Epithelial cell of esophagus (primary cell): Measurements from ENCODE around the gene RAB11FIP3.
A peak's percentile ranks its signal among the peaks of the same experiment; 100 is the strongest.

Source experiments
- DNase-seq: peaks from one replicate; pipeline ENCODE4 v3.0.0; 2010; ENCODE audit warnings: low read depth
- H3K4me3 ChIP-seq: 2 replicates; pipeline ENCODE4 v1.5.1; 2011; ENCODE audit warnings: mild to moderate bottlenecking, low read length, control low read depth
- CTCF ChIP-seq: IDR thresholded peaks from 2 replicates; pipeline ENCODE4 v1.5.1; 2011; ENCODE audit warnings: low read depth, mild to moderate bottlenecking, low read length, control low read depth, inconsistent platforms; ENCODE audit not compliant: insufficient read depth; ENCODE audit errors: missing control alignments

The RAB11FIP3 gene

GRCh38 chr16:445566-445965 lies 20.1 kb downstream of the RAB11FIP3 start:
- H3K4me3 ChIP-seq, result no peak overlapping the region
- no peak for TF ChIP-seq CTCF
- no peak for DNase-seq

GRCh38 chr16:450385-450784 lies 24.9 kb downstream of the RAB11FIP3 start:
- TF ChIP-seq CTCF, result no peak
- H3K4me3 ChIP-seq, result no peak overlapping the region
- DNase-seq, result no peak

- no peak for DNase-seq
- no peak overlapping the region for H3K4me3 ChIP-seq
- no peak for TF ChIP-seq CTCF
These were observed 25.5 kb downstream of the RAB11FIP3 start for GRCh38 chr16:450785-451512.

DNA sequence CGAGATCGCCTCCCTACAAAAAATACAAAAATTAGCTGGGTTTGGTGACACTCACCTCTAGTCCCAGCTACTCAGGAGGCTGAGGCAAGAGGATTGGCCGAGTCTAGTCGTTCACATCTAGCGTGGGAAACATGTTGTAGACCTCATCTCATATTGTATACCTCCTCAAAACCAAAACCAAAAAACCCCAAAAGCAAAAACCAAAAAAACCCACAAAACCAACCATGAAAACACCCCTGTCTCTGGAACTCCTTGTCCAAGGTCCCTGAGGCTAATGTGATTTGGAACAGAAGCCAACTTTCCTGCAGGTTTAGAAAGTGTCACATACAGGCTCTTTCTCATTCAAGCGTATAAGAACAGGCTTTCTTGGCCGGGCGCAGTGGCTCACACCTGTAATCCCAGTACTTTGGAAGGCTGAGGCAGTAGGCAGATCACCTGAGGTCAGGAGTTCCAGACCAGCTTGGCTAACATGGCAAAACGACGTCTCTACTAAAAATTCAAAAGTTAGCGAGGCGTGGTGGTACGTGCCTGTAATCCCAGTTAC lies 29.0 kb downstream of the RAB11FIP3 start:
- no peak for TF ChIP-seq CTCF
- DNase-seq, result no peak
- no peak overlapping the region for H3K4me3 ChIP-seq

GRCh38 chr16:455453-455852 lies 30.0 kb downstream of the RAB11FIP3 start:
- no peak overlapping the region for H3K4me3 ChIP-seq
- TF ChIP-seq CTCF, result no peak
- DNase-seq, result no peak

GRCh38 chr16:456891-457483 lies 31.5 kb downstream of the RAB11FIP3 start:
- TF ChIP-seq CTCF, result no peak
- H3K4me3 ChIP-seq, result no peak overlapping the region
- peak; percentile 34 for DNase-seq

GRCh38 chr16:457732-458400 lies 32.4 kb downstream of the RAB11FIP3 start:
- no peak for DNase-seq
- no peak for TF ChIP-seq CTCF
- no peak overlapping the region for H3K4me3 ChIP-seq
